ENCODE results near the gene BCAS1. TPM values are rescaled to one million over a fixed set of nuclear protein-coding genes. Genes with fewer than 3 reads are reported as not detected.

The BCAS1 gene
- total and polyA plus RNA-seq, 10 of the 15 experiments (the other 5 are each of a cell fraction or from before 2014, with no cell fraction given), result 0.21 to 1.4 (median 0.55) TPM

DNA sequence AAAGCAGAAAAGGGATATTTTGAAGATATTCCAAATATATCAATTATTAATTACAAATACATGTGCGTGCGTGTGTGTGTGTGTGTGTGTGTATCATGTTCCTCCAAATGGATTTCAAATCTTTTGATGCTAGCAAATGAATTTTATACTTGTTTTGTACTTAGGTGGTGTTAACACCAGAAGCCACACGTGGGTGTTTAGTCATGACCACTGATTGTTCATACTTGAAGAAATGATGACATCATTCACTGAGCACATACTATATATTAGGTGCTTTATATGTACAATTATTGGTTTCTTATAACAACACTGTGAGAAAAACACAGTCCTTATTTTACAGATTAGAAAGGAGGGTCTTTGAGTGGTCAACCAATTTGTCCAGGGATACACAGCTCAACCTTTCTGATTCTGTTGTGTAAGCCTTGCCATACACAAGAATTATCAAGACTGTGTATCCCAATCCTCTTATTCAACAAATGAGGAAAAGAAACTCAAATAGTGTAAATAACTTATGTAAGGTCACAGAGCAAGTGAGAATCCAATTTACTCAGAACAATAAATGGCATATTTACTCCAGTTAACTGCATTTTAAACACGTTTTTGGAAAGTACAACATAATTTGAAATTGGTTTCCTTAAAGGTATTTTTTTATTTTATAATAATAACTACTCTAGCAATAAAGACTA, 88.5 kb downstream of the BCAS1 start (continued):
- TF ChIP-seq, protein P1, sequence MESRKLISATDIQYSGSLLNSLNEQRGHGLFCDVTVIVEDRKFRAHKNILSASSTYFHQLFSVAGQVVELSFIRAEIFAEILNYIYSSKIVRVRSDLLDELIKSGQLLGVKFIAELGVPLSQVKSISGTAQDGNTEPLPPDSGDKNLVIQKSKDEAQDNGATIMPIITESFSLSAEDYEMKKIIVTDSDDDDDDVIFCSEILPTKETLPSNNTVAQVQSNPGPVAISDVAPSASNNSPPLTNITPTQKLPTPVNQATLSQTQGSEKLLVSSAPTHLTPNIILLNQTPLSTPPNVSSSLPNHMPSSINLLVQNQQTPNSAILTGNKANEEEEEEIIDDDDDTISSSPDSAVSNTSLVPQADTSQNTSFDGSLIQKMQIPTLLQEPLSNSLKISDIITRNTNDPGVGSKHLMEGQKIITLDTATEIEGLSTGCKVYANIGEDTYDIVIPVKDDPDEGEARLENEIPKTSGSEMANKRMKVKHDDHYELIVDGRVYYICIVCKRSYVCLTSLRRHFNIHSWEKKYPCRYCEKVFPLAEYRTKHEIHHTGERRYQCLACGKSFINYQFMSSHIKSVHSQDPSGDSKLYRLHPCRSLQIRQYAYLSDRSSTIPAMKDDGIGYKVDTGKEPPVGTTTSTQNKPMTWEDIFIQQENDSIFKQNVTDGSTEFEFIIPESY (IDR thresholded peaks at IDR 0.05), result no peak
- TF ChIP-seq, protein P2, sequence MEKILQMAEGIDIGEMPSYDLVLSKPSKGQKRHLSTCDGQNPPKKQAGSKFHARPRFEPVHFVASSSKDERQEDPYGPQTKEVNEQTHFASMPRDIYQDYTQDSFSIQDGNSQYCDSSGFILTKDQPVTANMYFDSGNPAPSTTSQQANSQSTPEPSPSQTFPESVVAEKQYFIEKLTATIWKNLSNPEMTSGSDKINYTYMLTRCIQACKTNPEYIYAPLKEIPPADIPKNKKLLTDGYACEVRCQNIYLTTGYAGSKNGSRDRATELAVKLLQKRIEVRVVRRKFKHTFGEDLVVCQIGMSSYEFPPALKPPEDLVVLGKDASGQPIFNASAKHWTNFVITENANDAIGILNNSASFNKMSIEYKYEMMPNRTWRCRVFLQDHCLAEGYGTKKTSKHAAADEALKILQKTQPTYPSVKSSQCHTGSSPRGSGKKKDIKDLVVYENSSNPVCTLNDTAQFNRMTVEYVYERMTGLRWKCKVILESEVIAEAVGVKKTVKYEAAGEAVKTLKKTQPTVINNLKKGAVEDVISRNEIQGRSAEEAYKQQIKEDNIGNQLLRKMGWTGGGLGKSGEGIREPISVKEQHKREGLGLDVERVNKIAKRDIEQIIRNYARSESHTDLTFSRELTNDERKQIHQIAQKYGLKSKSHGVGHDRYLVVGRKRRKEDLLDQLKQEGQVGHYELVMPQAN (conservative IDR thresholded peaks at IDR 0.05), result 0 out of 2 replicates have a peak, but pooled peaks have one; percentile 13
- TF ChIP-seq DPF2 (IDR thresholded peaks at IDR 0.05) (peak; percentile 50; the same call in 1 of the 2 replicates), JUNB (IDR thresholded peaks at IDR 0.05) (0 out of 2 replicates have a peak, but pooled peaks have one; percentile 13), CHD1 (IDR thresholded peaks at IDR 0.05; ENCODE audit: low read depth, low read length) (no peak), ZZZ3 (IDR thresholded peaks at IDR 0.05; ENCODE audit: control insufficient read depth, insufficient read length, low read depth) (no peak), CBFB (IDR thresholded peaks at IDR 0.05; ENCODE audit: low read depth) (no peak), ASH2L (IDR thresholded peaks at IDR 0.05; ENCODE audit: borderline replicate concordance, low read depth) (no peak), RFX5 (IDR thresholded peaks at IDR 0.05; ENCODE audit: low read depth, low read length) (no peak), STAT1 (conservative IDR thresholded peaks at IDR 0.05) (no peak), ETV6 (conservative IDR thresholded peaks at IDR 0.05 in 1 of 2, IDR thresholded peaks at IDR 0.05 in 1 of 2; ENCODE audit: borderline replicate concordance in 1 of 2, low read depth in 1 of 2) (peak in 1 of 2 experiments; percentile 94; a peak in 2 of 4 replicates), SUZ12 (IDR thresholded peaks at IDR 0.05; ENCODE audit: unreplicated experiment) (no peak), FOXM1 (IDR thresholded peaks at IDR 0.05; ENCODE audit: low read depth, low read length) (no peak), ATF7 (IDR thresholded peaks at IDR 0.05; ENCODE audit: low read depth) (peak; percentile 97), RUNX3 (IDR thresholded peaks at IDR 0.05; ENCODE audit: low read length) (peak; percentile 60), CHD2 (IDR thresholded peaks at IDR 0.05; ENCODE audit: borderline replicate concordance, low read depth, low read length) (no peak)
- TF ChIP-seq, protein P3, sequence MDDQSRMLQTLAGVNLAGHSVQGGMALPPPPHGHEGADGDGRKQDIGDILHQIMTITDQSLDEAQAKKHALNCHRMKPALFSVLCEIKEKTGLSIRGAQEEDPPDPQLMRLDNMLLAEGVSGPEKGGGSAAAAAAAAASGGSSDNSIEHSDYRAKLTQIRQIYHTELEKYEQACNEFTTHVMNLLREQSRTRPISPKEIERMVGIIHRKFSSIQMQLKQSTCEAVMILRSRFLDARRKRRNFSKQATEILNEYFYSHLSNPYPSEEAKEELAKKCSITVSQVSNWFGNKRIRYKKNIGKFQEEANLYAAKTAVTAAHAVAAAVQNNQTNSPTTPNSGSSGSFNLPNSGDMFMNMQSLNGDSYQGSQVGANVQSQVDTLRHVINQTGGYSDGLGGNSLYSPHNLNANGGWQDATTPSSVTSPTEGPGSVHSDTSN (IDR thresholded peaks at IDR 0.05; ENCODE audit: insufficient replicate concordance, low read depth, low read length), result no peak
- TF ChIP-seq, protein P4, sequence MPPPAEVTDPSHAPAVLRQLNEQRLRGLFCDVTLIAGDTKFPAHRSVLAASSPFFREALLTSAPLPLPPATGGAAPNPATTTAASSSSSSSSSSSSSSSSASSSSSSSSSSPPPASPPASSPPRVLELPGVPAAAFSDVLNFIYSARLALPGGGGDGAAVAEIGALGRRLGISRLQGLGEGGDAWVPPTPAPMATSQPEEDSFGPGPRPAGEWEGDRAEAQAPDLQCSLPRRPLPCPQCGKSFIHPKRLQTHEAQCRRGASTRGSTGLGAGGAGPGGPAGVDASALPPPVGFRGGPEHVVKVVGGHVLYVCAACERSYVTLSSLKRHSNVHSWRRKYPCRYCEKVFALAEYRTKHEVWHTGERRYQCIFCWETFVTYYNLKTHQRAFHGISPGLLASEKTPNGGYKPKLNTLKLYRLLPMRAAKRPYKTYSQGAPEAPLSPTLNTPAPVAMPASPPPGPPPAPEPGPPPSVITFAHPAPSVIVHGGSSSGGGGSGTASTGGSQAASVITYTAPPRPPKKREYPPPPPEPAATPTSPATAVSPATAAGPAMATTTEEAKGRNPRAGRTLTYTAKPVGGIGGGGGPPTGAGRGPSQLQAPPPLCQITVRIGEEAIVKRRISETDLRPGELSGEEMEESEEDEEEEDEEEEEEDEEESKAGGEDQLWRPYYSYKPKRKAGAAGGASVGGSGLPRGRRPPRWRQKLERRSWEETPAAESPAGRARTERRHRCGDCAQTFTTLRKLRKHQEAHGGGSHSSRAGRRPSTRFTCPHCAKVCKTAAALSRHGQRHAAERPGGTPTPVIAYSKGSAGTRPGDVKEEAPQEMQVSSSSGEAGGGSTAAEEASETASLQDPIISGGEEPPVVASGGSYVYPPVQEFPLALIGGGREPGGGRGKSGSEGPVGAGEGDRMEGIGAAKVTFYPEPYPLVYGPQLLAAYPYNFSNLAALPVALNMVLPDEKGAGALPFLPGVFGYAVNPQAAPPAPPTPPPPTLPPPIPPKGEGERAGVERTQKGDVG (CRISPR knock-in tag; IDR thresholded peaks at IDR 0.05), result no peak
- TF ChIP-seq, protein P5, sequence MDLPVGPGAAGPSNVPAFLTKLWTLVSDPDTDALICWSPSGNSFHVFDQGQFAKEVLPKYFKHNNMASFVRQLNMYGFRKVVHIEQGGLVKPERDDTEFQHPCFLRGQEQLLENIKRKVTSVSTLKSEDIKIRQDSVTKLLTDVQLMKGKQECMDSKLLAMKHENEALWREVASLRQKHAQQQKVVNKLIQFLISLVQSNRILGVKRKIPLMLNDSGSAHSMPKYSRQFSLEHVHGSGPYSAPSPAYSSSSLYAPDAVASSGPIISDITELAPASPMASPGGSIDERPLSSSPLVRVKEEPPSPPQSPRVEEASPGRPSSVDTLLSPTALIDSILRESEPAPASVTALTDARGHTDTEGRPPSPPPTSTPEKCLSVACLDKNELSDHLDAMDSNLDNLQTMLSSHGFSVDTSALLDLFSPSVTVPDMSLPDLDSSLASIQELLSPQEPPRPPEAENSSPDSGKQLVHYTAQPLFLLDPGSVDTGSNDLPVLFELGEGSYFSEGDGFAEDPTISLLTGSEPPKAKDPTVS (IDR thresholded peaks at IDR 0.05; ENCODE audit: low read depth, low read length), result no peak
